Caco-2 (cell line): ENCODE results near the gene CCL1. TPM values are rescaled to one million over a fixed set of nuclear protein-coding genes. Genes with fewer than 3 reads are reported as not detected.

Source experiments
- BruUV-seq: library from RNA; stranded (reverse); fragments of 400-500 nt; replicated peaks from 2 replicates; lab custom pipeline; 2021; lab: Mats Ljungman, UMichigan
- CTCF ChIA-PET: fragments of 300-600 bp; sonication (Branson Sonifier 250); formaldehyde crosslinking; loops from one replicate; lab custom pipeline; 2022; ENCODE audit warnings: antibody characterized with exemption; lab: Charles Lee
- POLR2A ChIA-PET: fragments of 300-600 bp; sonication (Branson Sonifier 250); formaldehyde crosslinking; loops from one replicate; lab custom pipeline; 2022; ENCODE audit warnings: antibody characterized with exemption; lab: Charles Lee
- DNase-seq, 2 experiments: peaks; one replicate each; pipeline versions ENCODE4 v3.0.0 to v3.0.0-alpha.2; 2020 to 2022
- H3K27me3 ChIP-seq: replicated peaks from 2 replicates; pipeline ENCODE4 v1.6.0; 2011; ENCODE audit warnings: low read length; ENCODE audit not compliant: control insufficient read depth, insufficient read depth
- H3K36me3 ChIP-seq: 2 replicates; pipeline ENCODE4 v1.5.1; 2011; ENCODE audit warnings: low read length; ENCODE audit not compliant: control insufficient read depth, insufficient read depth
- H3K4me1 ChIP-seq: fragments of 250-450 bp; sonication (Bioruptor Pico); 2 replicates; pipeline ENCODE4 v1.5.1; 2020; ENCODE audit warnings: mild to moderate bottlenecking
- H3K4me3 ChIP-seq: 2 replicates; pipeline ENCODE4 v1.5.1; 2011; ENCODE audit warnings: low read depth, mild to moderate bottlenecking, control low read depth, low read length
- H3K9me3 ChIP-seq: fragments of 250-450 bp; sonication (Bioruptor Pico); 2 replicates; pipeline ENCODE4 v1.5.1; 2020; ENCODE audit warnings: mild to moderate bottlenecking, moderate library complexity
- H3K27ac Mint-ChIP-seq: one replicate; pipeline ENCODE4 v1.8.0; 2022; ENCODE audit warnings: mixed read lengths; ENCODE audit not compliant: unreplicated experiment
- H3K27me3 Mint-ChIP-seq: one replicate; pipeline ENCODE4 v1.8.0; 2022; ENCODE audit warnings: mixed read lengths; ENCODE audit not compliant: insufficient read depth, unreplicated experiment
- H3K36me3 Mint-ChIP-seq: one replicate; pipeline ENCODE4 v1.8.0; 2022; ENCODE audit warnings: mild to moderate bottlenecking, mixed read lengths; ENCODE audit not compliant: insufficient read depth, unreplicated experiment
- H3K4me1 Mint-ChIP-seq: one replicate; pipeline ENCODE4 v1.8.0; 2022; ENCODE audit warnings: low read depth, mixed read lengths; ENCODE audit not compliant: unreplicated experiment
- H3K4me3 Mint-ChIP-seq: one replicate; pipeline ENCODE4 v1.8.0; 2022; ENCODE audit warnings: mild to moderate bottlenecking, moderate library complexity, mixed read lengths; ENCODE audit not compliant: unreplicated experiment
- H3K9me3 Mint-ChIP-seq: one replicate; pipeline ENCODE4 v1.8.0; 2022; ENCODE audit warnings: mixed read lengths; ENCODE audit not compliant: unreplicated experiment
- CTCF ChIP-seq, 2 experiments: fragments of 200-600 bp in 1 of 2; IDR thresholded peaks; 1 replicate in 1 of 2; 2 replicates in 1 of 2; pipeline versions ENCODE4 v1.5.1 to v1.8.0; 2011 to 2022; ENCODE audit warnings: antibody characterized with exemption in 1 of 2, control low read depth in 1 of 2, inconsistent platforms in 1 of 2, low read depth in 1 of 2, low read length in 1 of 2, mild to moderate bottlenecking in 1 of 2, moderate library complexity in 1 of 2; ENCODE audit not compliant: insufficient read depth in 1 of 2, severe bottlenecking in 1 of 2, unreplicated experiment in 1 of 2
- intact Hi-C: fragments of 100-400 bp; cut with micrococcal nuclease; formaldehyde crosslinking; loops from one replicate; pipeline ENCODE4 v1.10.0; 2022; ENCODE audit not compliant: unreplicated experiment
- total RNA-seq: library from RNA; stranded (reverse); gene quantifications from 2 replicates; pipeline ENCODE4 v1.2.3, GENCODE V29; 2022

The CCL1 gene
- total RNA-seq, 1 experiment from 2014 or later: not detected

GRCh38 chr17:34313164-34313563 lies 49.9 kb downstream of the CCL1 start:
- H3K4me1 Mint-ChIP-seq: no peaks in the 10 kb centered on the region
- Histone ChIP-seq H3K9me3 (no peaks in the 10 kb centered on the region), H3K27me3 (no peaks in the 10 kb centered on the region; the same call in none of the 2 replicates), H3K4me3 (no peak overlapping the region), H3K36me3 (no peaks in the 10 kb centered on the region), H3K4me1 (no peaks in the 10 kb centered on the region)
- H3K9me3 Mint-ChIP-seq: no peaks in the 10 kb centered on the region
- H3K4me3 Mint-ChIP-seq: no peak overlapping the region
- no peak overlapping the region for H3K27ac Mint-ChIP-seq
- no TSS peak for BruUV-seq
- ChIA-PET CTCF (no interaction called here), POLR2A (no interaction called here)
- no peaks in the 10 kb centered on the region for H3K36me3 Mint-ChIP-seq
- H3K27me3 Mint-ChIP-seq: peaks cover 4% of the 10 kb centered on the region
- intact Hi-C loops: no loop called here
- TF ChIP-seq CTCF (IDR thresholded peaks at IDR 0.05; ENCODE audit: insufficient read depth in 1 of 2, low read depth in 1 of 2, low read length in 1 of 2, severe bottlenecking in 1 of 2, unreplicated experiment in 1 of 2): no peak
- no peak for DNase-seq

- Mint-ChIP-seq H3K27me3 (peaks cover 4% of the 10 kb centered on the region), H3K4me3 (no peak overlapping the region), H3K36me3 (no peaks in the 10 kb centered on the region), H3K9me3 (no peaks in the 10 kb centered on the region), H3K27ac (no peak overlapping the region), H3K4me1 (no peaks in the 10 kb centered on the region)
- POLR2A ChIA-PET: no interaction called here
- intact Hi-C loops: no loop called here
- Histone ChIP-seq H3K4me3 (no peak overlapping the region), H3K9me3 (no peaks in the 10 kb centered on the region), H3K36me3 (no peaks in the 10 kb centered on the region), H3K27me3 (no peaks in the 10 kb centered on the region; the same call in none of the 2 replicates), H3K4me1 (no peaks in the 10 kb centered on the region)
- BruUV-seq: no TSS peak
- CTCF ChIA-PET: no interaction called here
- TF ChIP-seq CTCF (IDR thresholded peaks at IDR 0.05; ENCODE audit: insufficient read depth in 1 of 2, low read depth in 1 of 2, low read length in 1 of 2, severe bottlenecking in 1 of 2, unreplicated experiment in 1 of 2): no peak
- no peak for DNase-seq
These were observed 51.0 kb downstream of the CCL1 start for GRCh38 chr17:34312080-34312479.

- no peaks in the 10 kb centered on the region for H3K9me3 Mint-ChIP-seq
- CTCF ChIA-PET: no interaction called here
- no TSS peak for BruUV-seq
These were observed 51.7 kb downstream of the CCL1 start for GRCh38 chr17:34311291-34311690.

More at GRCh38 chr17:34311291-34311690, 51.7 kb downstream of the CCL1 start:
- POLR2A ChIA-PET: no interaction called here
- Mint-ChIP-seq H3K27ac (no peak overlapping the region), H3K27me3 (peaks cover 4% of the 10 kb centered on the region), H3K4me3 (no peak overlapping the region), H3K4me1 (no peaks in the 10 kb centered on the region), H3K36me3 (no peaks in the 10 kb centered on the region)
- DNase-seq: no peak
- Histone ChIP-seq H3K9me3 (no peaks in the 10 kb centered on the region), H3K4me1 (no peaks in the 10 kb centered on the region), H3K36me3 (no peaks in the 10 kb centered on the region), H3K4me3 (no peak overlapping the region), H3K27me3 (no peaks in the 10 kb centered on the region; the same call in none of the 2 replicates)
- no peak for TF ChIP-seq CTCF (IDR thresholded peaks at IDR 0.05; ENCODE audit: insufficient read depth in 1 of 2, low read depth in 1 of 2, low read length in 1 of 2, severe bottlenecking in 1 of 2, unreplicated experiment in 1 of 2)
- intact Hi-C loops: no loop called here

Other genes starting within 250 kb of the CCL1 start
- 0.60 TPM in 1 of 2 replicates, not detected in the other for gene CCL2, start 107.9 kb downstream of the CCL1 start, total RNA-seq
- gene CCL7, start 93.0 kb downstream of the CCL1 start, total RNA-seq: not detected in 2 replicates
- gene CCL11, start 77.5 kb downstream of the CCL1 start, total RNA-seq: not detected in 2 replicates
- not detected in 2 replicates for gene CCL8, start 43.8 kb downstream of the CCL1 start, total RNA-seq
- gene CCL13, start 6.8 kb downstream of the CCL1 start, total RNA-seq: not detected in 2 replicates
- gene TMEM132E, start 216.3 kb upstream of the CCL1 start, total RNA-seq: 0.07 TPM in 1 of 2 replicates, not detected in the other